NCI-H2196 treated with DMSO at 0.1 percent for 48 hours (cell line): ENCODE measurements around the gene SLC6A20.

Experiments used
- DNase-seq: peaks from one replicate; lab custom pipeline; 2025; ENCODE audit not compliant: unreplicated experiment; lab: John Stamatoyannopoulos, UW

Gene SLC6A20

GRCh38 chr3:45779746-45780735, 16.3 kb downstream of the SLC6A20 start:
- no peak for DNase-seq

- DNase-seq: no peak
Measured at GRCh38 chr3:45778761-45779201, 17.6 kb downstream of the SLC6A20 start.

- no peak for DNase-seq
Measured at GRCh38 chr3:45777746-45778386, 18.5 kb downstream of the SLC6A20 start.

GRCh38 chr3:45777111-45777745, 19.1 kb downstream of the SLC6A20 start:
- no peak for DNase-seq

- DNase-seq: no peak
Measured at GRCh38 chr3:45776611-45777010, 19.7 kb downstream of the SLC6A20 start.

- no peak for DNase-seq
Measured at GRCh38 chr3:45776301-45776595, 20.1 kb downstream of the SLC6A20 start.

GRCh38 chr3:45775571-45776300, 20.6 kb downstream of the SLC6A20 start:
- DNase-seq: no peak

GRCh38 chr3:45774581-45775521, 21.5 kb downstream of the SLC6A20 start:
- no peak for DNase-seq

GRCh38 chr3:45773714-45774449, 22.5 kb downstream of the SLC6A20 start:
- DNase-seq: no peak

GRCh38 chr3:45773072-45773471, 23.3 kb downstream of the SLC6A20 start:
- DNase-seq: no peak

- DNase-seq: no peak
Measured at GRCh38 chr3:45772341-45773035, 23.8 kb downstream of the SLC6A20 start.

GRCh38 chr3:45771831-45772230, 24.5 kb downstream of the SLC6A20 start:
- DNase-seq: no peak

GRCh38 chr3:45771166-45771775, 25.1 kb downstream of the SLC6A20 start:
- no peak for DNase-seq

GRCh38 chr3:45765958-45766357, 30.4 kb downstream of the SLC6A20 start:
- DNase-seq: no peak

- no peak for DNase-seq
Measured at GRCh38 chr3:45765266-45765851, 31.0 kb downstream of the SLC6A20 start.

- DNase-seq: no peak
Measured at GRCh38 chr3:45763303-45763675, 33.0 kb downstream of the SLC6A20 start.

- no peak for DNase-seq
Measured at GRCh38 chr3:45762647-45763302, 33.6 kb downstream of the SLC6A20 start.

- DNase-seq: no peak
Measured at GRCh38 chr3:45761831-45762230, 34.5 kb downstream of the SLC6A20 start.
